Glutamatergic neuron (in vitro differentiated cells): ENCODE results near the gene RYR1. TPM values are rescaled to one million over a fixed set of nuclear protein-coding genes. Genes with fewer than 3 reads are reported as not detected.

Experiments
- DNase-seq: peaks from one replicate; pipeline ENCODE4 v3.0.0; 2022
- H3K27ac Mint-ChIP-seq: one replicate; pipeline ENCODE4 v1.8.0; 2020; ENCODE audit warnings: mild to moderate bottlenecking, mixed read lengths, inconsistent platforms; ENCODE audit not compliant: unreplicated experiment
- H3K27me3 Mint-ChIP-seq: one replicate; pipeline ENCODE4 v1.8.0; 2020; ENCODE audit warnings: mild to moderate bottlenecking, moderate library complexity, mixed read lengths, inconsistent platforms; ENCODE audit not compliant: unreplicated experiment
- H3K36me3 Mint-ChIP-seq: one replicate; pipeline ENCODE4 v1.8.0; 2020; ENCODE audit warnings: mild to moderate bottlenecking, mixed read lengths, inconsistent platforms; ENCODE audit not compliant: unreplicated experiment
- H3K4me1 Mint-ChIP-seq: one replicate; pipeline ENCODE4 v1.8.0; 2020; ENCODE audit warnings: mild to moderate bottlenecking, low read depth, mixed read lengths, inconsistent platforms; ENCODE audit not compliant: unreplicated experiment
- H3K4me3 Mint-ChIP-seq: one replicate; pipeline ENCODE4 v1.8.0; 2020; ENCODE audit warnings: mild to moderate bottlenecking, mixed read lengths, inconsistent platforms; ENCODE audit not compliant: unreplicated experiment
- H3K9me3 Mint-ChIP-seq: one replicate; pipeline ENCODE4 v1.8.0; 2020; ENCODE audit warnings: mild to moderate bottlenecking, moderate library complexity, mixed read lengths, inconsistent platforms; ENCODE audit not compliant: unreplicated experiment
- CTCF ChIP-seq: fragments of 200-600 bp; sonication (generic); IDR thresholded peaks from one replicate; pipeline ENCODE4 v1.5.0; 2021; ENCODE audit not compliant: partially characterized antibody, unreplicated experiment
- total RNA-seq: library from RNA; stranded (reverse); fragmentation: NEBNext Ultra II Directional; extraction: Animal tissue kit (Norgen Biotek cat#: 25700); gene quantifications from one replicate; pipeline ENCODE4 v1.2.1, GENCODE V29; 2021; ENCODE audit not compliant: unreplicated experiment

The RYR1 gene
- total RNA-seq, 1 donor from 2014 or later: 117 TPM

DNA sequence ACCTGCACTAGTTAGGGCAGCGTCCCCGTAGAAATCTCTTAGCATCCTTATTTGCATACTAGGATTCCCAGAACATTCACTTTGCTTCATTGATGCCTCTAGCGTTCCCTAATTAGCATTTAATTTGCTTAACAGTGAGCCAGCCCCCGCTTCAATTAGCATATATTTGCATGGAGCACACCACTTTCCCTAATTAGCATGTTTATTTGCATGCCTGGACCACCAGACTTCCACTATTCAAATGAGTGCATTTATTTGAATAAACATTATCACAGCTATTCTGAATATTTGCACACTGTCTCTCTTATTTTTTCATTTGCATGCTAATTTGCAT, 69.6 kb downstream of the RYR1 start:
- H3K4me1 Mint-ChIP-seq: no peaks in the 10 kb centered on the region
- no peak overlapping the region for H3K4me3 Mint-ChIP-seq
- H3K27ac Mint-ChIP-seq: no peak overlapping the region
- TF ChIP-seq CTCF: no peak
- H3K27me3 Mint-ChIP-seq: peaks cover 2% of the 10 kb centered on the region
- no peak for DNase-seq
- H3K36me3 Mint-ChIP-seq: peaks cover 9% of the 10 kb centered on the region
- peaks cover 2% of the 10 kb centered on the region for H3K9me3 Mint-ChIP-seq

- H3K4me1 Mint-ChIP-seq: no peaks in the 10 kb centered on the region
- no peak overlapping the region for H3K4me3 Mint-ChIP-seq
- TF ChIP-seq CTCF: no peak
- H3K36me3 Mint-ChIP-seq: peaks cover 9% of the 10 kb centered on the region
- H3K27me3 Mint-ChIP-seq: peaks cover 5% of the 10 kb centered on the region
- no peak for DNase-seq
- peaks cover 2% of the 10 kb centered on the region for H3K9me3 Mint-ChIP-seq
- H3K27ac Mint-ChIP-seq: no peak overlapping the region
Measured at GRCh38 chr19:38505958-38506357, 72.5 kb downstream of the RYR1 start.

- H3K4me3 Mint-ChIP-seq: no peak overlapping the region
Measured at GRCh38 chr19:38506375-38506722, 72.9 kb downstream of the RYR1 start.

GRCh38 chr19:38506723-38507550, 73.4 kb downstream of the RYR1 start:
- H3K4me3 Mint-ChIP-seq: no peak overlapping the region
- peaks cover 3% of the 10 kb centered on the region for H3K27me3 Mint-ChIP-seq
- H3K36me3 Mint-ChIP-seq: peaks cover 9% of the 10 kb centered on the region

More at GRCh38 chr19:38506375-38506722, 72.9 kb downstream of the RYR1 start:
- peaks cover 3% of the 10 kb centered on the region for H3K27me3 Mint-ChIP-seq
- TF ChIP-seq CTCF: no peak
- no peak overlapping the region for H3K27ac Mint-ChIP-seq
- peaks cover 2% of the 10 kb centered on the region for H3K9me3 Mint-ChIP-seq
- no peak for DNase-seq
- H3K4me1 Mint-ChIP-seq: no peaks in the 10 kb centered on the region
- H3K36me3 Mint-ChIP-seq: peaks cover 9% of the 10 kb centered on the region

More at GRCh38 chr19:38506723-38507550, 73.4 kb downstream of the RYR1 start:
- TF ChIP-seq CTCF: no peak
- peaks cover 2% of the 10 kb centered on the region for H3K9me3 Mint-ChIP-seq
- no peaks in the 10 kb centered on the region for H3K4me1 Mint-ChIP-seq
- peak; percentile 65 for DNase-seq
- H3K27ac Mint-ChIP-seq: no peak overlapping the region
